Central memory CD8-positive, alpha-beta T cell (primary cell): Measurements from ENCODE around the gene PDC.

ENCODE experiments used
- ATAC-seq: fragments of 150-1000 bp; cut with Tn5 transposase; replicated peaks from 2 replicates; pipeline ENCODE4 v1.10.0; 2022; ENCODE audit warnings: mild to moderate bottlenecking, moderate FRiP score, moderate number of reproducible peaks; ENCODE audit not compliant: poor library complexity, severe bottlenecking; ENCODE audit errors: extremely low read depth
- DNase-seq, 2 donors: peaks; one replicate each; pipeline ENCODE4 v3.0.0; 2021; ENCODE audit warnings: low spot score in 2 of 2
- H3K27ac Mint-ChIP-seq: one replicate; pipeline ENCODE4 v1.8.0; 2022; ENCODE audit warnings: low read depth, mild to moderate bottlenecking, moderate library complexity, mixed read lengths
- H3K27me3 Mint-ChIP-seq: one replicate; pipeline ENCODE4 v1.8.0; 2022; ENCODE audit warnings: mixed read lengths
- H3K36me3 Mint-ChIP-seq: one replicate; pipeline ENCODE4 v1.8.0; 2022; ENCODE audit warnings: mild to moderate bottlenecking, moderate library complexity, mixed read lengths; ENCODE audit not compliant: insufficient read depth
- H3K4me1 Mint-ChIP-seq: one replicate; pipeline ENCODE4 v1.8.0; 2022; ENCODE audit warnings: mixed read lengths
- H3K4me3 Mint-ChIP-seq: one replicate; pipeline ENCODE4 v1.8.0; 2022; ENCODE audit warnings: mild to moderate bottlenecking, moderate library complexity, mixed read lengths
- H3K9me3 Mint-ChIP-seq: one replicate; pipeline ENCODE4 v1.8.0; 2022; ENCODE audit warnings: mixed read lengths

Gene PDC

GRCh38 chr1:186461014-186461413 is at the start of gene PDC:
Gene PDC (minus strand): TSS chr1:186461114. CDS start chr1:186449459, 11,655 bp downstream.
- H3K4me3 Mint-ChIP-seq: no peak within 1 kb of the TSS
- H3K9me3 Mint-ChIP-seq: no peaks in the 10 kb centered on the region
- H3K36me3 Mint-ChIP-seq: no peaks in the 10 kb centered on the region
- no peaks in the 10 kb centered on the region for H3K4me1 Mint-ChIP-seq
- H3K27me3 Mint-ChIP-seq: peaks cover 3% of the 10 kb centered on the region
- ATAC-seq (no peak), DNase-seq (no peak)
- H3K27ac Mint-ChIP-seq: no peak within 1 kb of the TSS

- Mint-ChIP-seq H3K9me3 (peaks cover 9% of the 10 kb centered on the region), H3K27ac (no peak overlapping the region), H3K27me3 (no peaks in the 10 kb centered on the region), H3K4me1 (no peaks in the 10 kb centered on the region), H3K36me3 (no peaks in the 10 kb centered on the region), H3K4me3 (no peak overlapping the region)
- DNase-seq (no peak), ATAC-seq (no peak)
These were observed 42.3 kb upstream of the PDC start for GRCh38 chr1:186503190-186503589.

GRCh38 chr1:186502087-186502486 is 41.2 kb upstream of the PDC start:
- Mint-ChIP-seq H3K9me3 (peaks cover 9% of the 10 kb centered on the region), H3K27me3 (no peaks in the 10 kb centered on the region), H3K36me3 (no peaks in the 10 kb centered on the region), H3K4me3 (no peak overlapping the region), H3K27ac (no peak overlapping the region), H3K4me1 (no peaks in the 10 kb centered on the region)
- DNase-seq: no peak
- ATAC-seq: no peak

- Mint-ChIP-seq H3K27ac (no peak overlapping the region), H3K27me3 (no peaks in the 10 kb centered on the region)
These were observed 39.9 kb upstream of the PDC start for GRCh38 chr1:186500804-186501203.

GRCh38 chr1:186499571-186499970 is 38.7 kb upstream of the PDC start:
- Mint-ChIP-seq H3K27me3 (no peaks in the 10 kb centered on the region), H3K36me3 (no peaks in the 10 kb centered on the region)
- ATAC-seq: no peak

More at GRCh38 chr1:186500804-186501203, 39.9 kb upstream of the PDC start:
- H3K9me3 Mint-ChIP-seq: peaks cover 8% of the 10 kb centered on the region
- H3K36me3 Mint-ChIP-seq: no peaks in the 10 kb centered on the region
- no peaks in the 10 kb centered on the region for H3K4me1 Mint-ChIP-seq
- H3K4me3 Mint-ChIP-seq: no peak overlapping the region
- ATAC-seq (no peak), DNase-seq (no peak)

GRCh38 chr1:186498695-186499389 is 37.9 kb upstream of the PDC start:
- ATAC-seq: no peak
- Mint-ChIP-seq H3K4me3 (no peak overlapping the region), H3K9me3 (no peaks in the 10 kb centered on the region), H3K27me3 (no peaks in the 10 kb centered on the region), H3K36me3 (no peaks in the 10 kb centered on the region), H3K4me1 (no peaks in the 10 kb centered on the region), H3K27ac (no peak overlapping the region)
- no peak for DNase-seq

More at GRCh38 chr1:186499571-186499970, 38.7 kb upstream of the PDC start:
- H3K4me1 Mint-ChIP-seq: no peaks in the 10 kb centered on the region
- H3K27ac Mint-ChIP-seq: no peak overlapping the region
- H3K4me3 Mint-ChIP-seq: no peak overlapping the region
- DNase-seq: no peak
- H3K9me3 Mint-ChIP-seq: no peaks in the 10 kb centered on the region

- ATAC-seq: no peak
- Mint-ChIP-seq H3K4me3 (no peak overlapping the region), H3K9me3 (no peaks in the 10 kb centered on the region), H3K27ac (no peak overlapping the region), H3K36me3 (no peaks in the 10 kb centered on the region), H3K4me1 (no peaks in the 10 kb centered on the region), H3K27me3 (no peaks in the 10 kb centered on the region)
- no peak for DNase-seq
These were observed 37.2 kb upstream of the PDC start for GRCh38 chr1:186498071-186498470.

- DNase-seq (no peak), ATAC-seq (no peak)
- Mint-ChIP-seq H3K4me1 (no peaks in the 10 kb centered on the region), H3K4me3 (no peak overlapping the region), H3K36me3 (no peaks in the 10 kb centered on the region), H3K27me3 (no peaks in the 10 kb centered on the region), H3K9me3 (no peaks in the 10 kb centered on the region), H3K27ac (no peak overlapping the region)
These were observed 36.7 kb upstream of the PDC start for GRCh38 chr1:186497651-186498050.

GRCh38 chr1:186496171-186496851 is 35.4 kb upstream of the PDC start:
- Mint-ChIP-seq H3K4me1 (no peaks in the 10 kb centered on the region), H3K9me3 (no peaks in the 10 kb centered on the region), H3K27me3 (no peaks in the 10 kb centered on the region), H3K27ac (no peak overlapping the region), H3K4me3 (no peak overlapping the region), H3K36me3 (no peaks in the 10 kb centered on the region)
- no peak for DNase-seq
- ATAC-seq: no peak

- H3K27me3 Mint-ChIP-seq: no peaks in the 10 kb centered on the region
- H3K9me3 Mint-ChIP-seq: no peaks in the 10 kb centered on the region
- no peaks in the 10 kb centered on the region for H3K4me1 Mint-ChIP-seq
- no peak overlapping the region for H3K4me3 Mint-ChIP-seq
- H3K27ac Mint-ChIP-seq: no peak overlapping the region
- DNase-seq (no peak), ATAC-seq (no peak)
- H3K36me3 Mint-ChIP-seq: no peaks in the 10 kb centered on the region
These were observed 33.9 kb upstream of the PDC start for GRCh38 chr1:186494832-186495271.

GRCh38 chr1:186492531-186493291 is 31.8 kb upstream of the PDC start:
- no peak overlapping the region for H3K4me3 Mint-ChIP-seq
- no peaks in the 10 kb centered on the region for H3K4me1 Mint-ChIP-seq
- H3K27me3 Mint-ChIP-seq: no peaks in the 10 kb centered on the region
- no peaks in the 10 kb centered on the region for H3K36me3 Mint-ChIP-seq
- no peak overlapping the region for H3K27ac Mint-ChIP-seq
- ATAC-seq (no peak), DNase-seq (no peak)
- no peaks in the 10 kb centered on the region for H3K9me3 Mint-ChIP-seq

- ATAC-seq (no peak), DNase-seq (no peak)
- no peaks in the 10 kb centered on the region for H3K27me3 Mint-ChIP-seq
- no peaks in the 10 kb centered on the region for H3K4me1 Mint-ChIP-seq
- no peak overlapping the region for H3K4me3 Mint-ChIP-seq
- no peaks in the 10 kb centered on the region for H3K9me3 Mint-ChIP-seq
- no peaks in the 10 kb centered on the region for H3K36me3 Mint-ChIP-seq
- no peak overlapping the region for H3K27ac Mint-ChIP-seq
These were observed 30.4 kb upstream of the PDC start for GRCh38 chr1:186491336-186491735.

- Mint-ChIP-seq H3K4me3 (no peak overlapping the region), H3K27me3 (no peaks in the 10 kb centered on the region), H3K9me3 (no peaks in the 10 kb centered on the region), H3K4me1 (no peaks in the 10 kb centered on the region), H3K36me3 (no peaks in the 10 kb centered on the region), H3K27ac (no peak overlapping the region)
- ATAC-seq: no peak
- DNase-seq: no peak
These were observed 26.2 kb upstream of the PDC start for GRCh38 chr1:186487163-186487562.
